COLO829 (cell line): Measurements from ENCODE around the gene HBB.
A peak's percentile ranks its signal among the peaks of the same experiment; 100 is the strongest.

Source experiments
- DNase-seq: peaks from one replicate; pipeline ENCODE4 v3.0.0; 2012; ENCODE audit warnings: low spot score

HBB gene

DNA sequence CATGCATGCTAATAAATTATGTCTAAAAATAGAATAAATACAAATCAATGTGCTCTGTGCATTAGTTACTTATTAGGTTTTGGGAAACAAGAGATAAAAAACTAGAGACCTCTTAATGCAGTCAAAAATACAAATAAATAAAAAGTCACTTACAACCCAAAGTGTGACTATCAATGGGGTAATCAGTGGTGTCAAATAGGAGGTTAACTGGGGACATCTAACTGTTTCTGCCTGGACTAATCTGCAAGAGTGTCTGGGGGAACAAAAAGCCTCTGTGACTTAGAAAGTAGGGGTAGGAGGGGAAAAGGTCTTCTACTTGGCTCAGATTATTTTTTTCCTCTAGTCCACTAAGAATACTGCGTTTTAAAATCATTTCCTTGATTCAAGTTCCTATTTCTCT is 810 bp upstream of the HBB start:
- DNase-seq, result no peak

DNA sequence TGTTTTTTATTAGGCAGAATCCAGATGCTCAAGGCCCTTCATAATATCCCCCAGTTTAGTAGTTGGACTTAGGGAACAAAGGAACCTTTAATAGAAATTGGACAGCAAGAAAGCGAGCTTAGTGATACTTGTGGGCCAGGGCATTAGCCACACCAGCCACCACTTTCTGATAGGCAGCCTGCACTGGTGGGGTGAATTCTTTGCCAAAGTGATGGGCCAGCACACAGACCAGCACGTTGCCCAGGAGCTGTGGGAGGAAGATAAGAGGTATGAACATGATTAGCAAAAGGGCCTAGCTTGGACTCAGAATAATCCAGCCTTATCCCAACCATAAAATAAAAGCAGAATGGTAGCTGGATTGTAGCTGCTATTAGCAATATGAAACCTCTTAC is 1.4 kb downstream of the HBB start:
- no peak for DNase-seq

DNA sequence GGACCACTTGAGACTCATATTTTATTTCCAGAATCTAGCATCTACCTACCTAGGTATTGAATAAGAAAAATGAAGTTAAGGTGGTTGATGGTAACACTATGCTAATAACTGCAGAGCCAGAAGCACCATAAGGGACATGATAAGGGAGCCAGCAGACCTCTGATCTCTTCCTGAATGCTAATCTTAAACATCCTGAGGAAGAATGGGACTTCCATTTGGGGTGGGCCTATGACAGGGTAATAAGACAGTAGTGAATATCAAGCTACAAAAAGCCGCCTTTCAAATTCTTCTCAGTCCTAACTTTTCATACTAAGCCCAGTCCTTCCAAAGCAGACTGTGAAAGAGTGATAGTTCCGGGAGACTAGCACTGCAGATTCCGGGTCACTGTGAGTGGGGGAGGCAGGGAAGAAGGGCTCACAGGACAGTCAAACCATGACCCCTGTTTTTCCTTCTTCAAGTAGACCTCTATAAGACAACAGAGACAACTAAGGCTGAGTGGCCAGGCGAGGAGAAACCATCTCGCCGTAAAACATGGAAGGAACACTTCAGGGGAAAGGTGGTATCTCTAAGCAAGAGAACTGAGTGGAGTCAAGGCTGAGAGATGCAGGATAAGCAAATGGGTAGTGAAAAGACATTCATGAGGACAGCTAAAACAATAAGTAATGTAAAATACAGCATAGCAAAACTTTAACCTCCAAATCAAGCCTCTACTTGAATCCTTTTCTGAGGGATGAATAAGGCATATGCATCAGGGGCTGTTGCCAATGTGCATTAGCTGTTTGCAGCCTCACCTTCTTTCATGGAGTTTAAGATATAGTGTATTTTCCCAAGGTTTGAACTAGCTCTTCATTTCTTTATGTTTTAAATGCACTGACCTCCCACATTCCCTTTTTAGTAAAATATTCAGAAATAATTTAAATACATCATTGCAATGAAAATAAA is 2.1 kb downstream of the HBB start:
- DNase-seq, result no peak

DNA sequence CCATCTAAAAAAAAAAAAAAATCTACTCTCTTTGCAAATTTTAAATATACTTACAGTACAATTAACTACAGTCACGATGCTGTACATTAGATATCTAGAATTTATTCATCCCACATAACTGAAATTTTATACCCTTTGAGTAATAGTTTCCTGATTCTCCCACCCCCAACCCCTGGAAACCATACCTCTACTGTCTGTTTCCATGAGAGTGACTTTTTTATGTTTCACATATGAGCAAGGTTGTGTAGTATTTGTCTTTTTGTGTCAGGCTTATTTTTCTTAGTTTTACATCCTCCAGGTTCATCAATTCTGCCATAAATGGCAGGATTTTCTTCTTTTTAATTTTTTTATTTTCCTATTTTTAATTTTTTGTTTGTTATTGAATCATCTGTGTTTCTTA is 3.2 kb downstream of the HBB start:
- DNase-seq, result no peak

DNA sequence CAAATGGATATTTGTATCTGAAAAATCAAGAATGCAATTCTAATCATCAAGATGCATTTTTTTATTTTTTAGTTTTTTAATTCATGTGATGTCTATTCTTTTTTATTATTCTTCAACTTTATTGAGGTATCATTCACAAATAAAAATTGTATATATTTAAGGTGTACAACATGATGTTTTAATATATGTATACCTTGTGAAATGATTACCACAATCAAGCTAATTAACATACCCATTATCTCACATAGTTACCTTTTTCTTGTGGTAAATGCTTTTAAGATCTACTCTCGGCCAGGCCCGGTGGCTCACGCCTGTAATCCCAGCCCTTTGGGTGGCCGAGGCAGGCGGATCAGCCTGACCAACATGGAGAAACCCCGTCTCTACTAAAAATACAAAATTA is 3.7 kb downstream of the HBB start:
- DNase-seq, result no peak

DNA sequence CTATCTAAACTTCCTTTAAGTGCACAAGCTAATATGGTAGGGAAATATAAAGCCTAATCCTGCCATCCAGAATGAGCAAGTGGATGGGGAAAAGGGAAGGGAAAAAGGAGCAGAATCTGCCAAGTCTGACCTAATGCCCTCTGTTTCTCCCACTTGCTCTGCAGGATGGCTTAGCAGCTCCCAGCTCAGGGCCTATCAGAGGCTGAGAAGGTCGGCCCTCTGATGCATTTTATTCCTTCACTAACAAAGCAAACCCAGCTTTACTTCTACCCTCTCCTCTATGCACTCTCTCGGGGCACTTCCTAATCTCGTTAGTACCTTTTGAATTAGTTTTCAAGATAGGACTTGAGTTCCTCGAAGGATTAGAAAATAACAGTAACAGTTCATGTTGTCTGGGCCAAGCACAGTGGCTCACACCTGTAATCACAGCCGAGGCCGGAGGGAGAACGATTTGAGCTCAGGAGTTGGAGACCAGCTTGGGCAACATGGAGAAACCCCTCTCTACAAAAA is 16.4 kb downstream of the HBB start:
- no peak for DNase-seq

DNA sequence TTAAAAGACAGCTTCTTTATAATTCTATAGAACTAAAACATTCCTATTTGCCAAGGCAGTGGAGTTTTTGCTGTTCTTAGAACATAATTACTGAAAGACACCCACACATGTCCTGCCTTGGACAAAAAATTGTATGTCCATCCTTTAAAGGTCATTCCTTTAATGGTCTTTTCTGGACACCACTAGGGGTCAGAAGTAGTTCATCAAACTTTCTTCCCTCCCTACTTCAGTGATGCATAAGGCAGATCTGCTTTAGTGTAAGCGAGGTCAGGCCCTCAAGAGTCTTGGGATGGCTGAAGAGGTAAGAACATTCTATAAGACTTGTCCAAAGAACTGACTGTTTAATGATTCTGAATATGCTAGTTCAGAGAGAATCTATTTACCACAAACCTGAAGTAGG is 22.1 kb downstream of the HBB start:
- DNase-seq, result peak; percentile 63

DNA sequence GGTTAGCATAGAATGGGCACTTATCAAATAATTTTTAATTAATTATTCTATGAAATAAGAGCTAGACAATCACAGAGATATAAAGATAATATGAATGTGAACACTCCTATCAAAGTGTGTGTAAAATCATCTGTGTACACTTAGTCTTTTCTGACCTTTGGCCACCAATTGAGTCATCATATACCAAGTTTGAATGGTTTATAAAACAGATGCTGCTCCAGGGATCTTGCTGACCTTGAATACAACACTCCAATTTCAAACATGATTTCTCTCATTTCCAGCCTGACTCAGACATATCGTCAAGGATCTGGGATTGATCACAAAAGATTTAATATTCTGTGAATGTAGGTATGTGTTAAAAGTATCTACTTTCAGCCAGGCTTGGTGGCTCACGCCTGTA is 23.5 kb downstream of the HBB start:
- DNase-seq, result no peak

DNA sequence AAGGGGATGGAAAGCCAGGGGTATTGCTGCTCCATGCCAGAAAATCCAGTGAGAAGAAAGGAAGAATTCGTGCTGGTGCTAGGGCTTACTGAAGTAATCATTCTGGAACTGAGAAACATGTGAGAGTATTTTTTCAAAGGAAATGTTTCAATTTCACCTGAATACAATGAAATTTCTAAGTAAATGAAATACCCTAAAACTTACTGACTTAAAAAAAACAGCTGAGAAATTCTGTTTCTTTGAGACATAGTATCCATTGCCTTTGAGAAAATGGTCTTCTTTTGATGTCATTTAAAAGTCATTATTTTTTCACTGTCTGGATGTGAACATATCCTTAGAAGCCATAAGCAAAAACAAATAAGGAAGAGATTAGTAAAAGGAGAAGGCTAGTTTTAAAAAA is 26.3 kb downstream of the HBB start, which contains the start of gene OR51V1:
TSS of gene OR51V1 (minus strand) at position 101 of the 400 bp plus-strand sequence. CDS start at position 101, 0 bp downstream.
- DNase-seq, result no peak

DNA sequence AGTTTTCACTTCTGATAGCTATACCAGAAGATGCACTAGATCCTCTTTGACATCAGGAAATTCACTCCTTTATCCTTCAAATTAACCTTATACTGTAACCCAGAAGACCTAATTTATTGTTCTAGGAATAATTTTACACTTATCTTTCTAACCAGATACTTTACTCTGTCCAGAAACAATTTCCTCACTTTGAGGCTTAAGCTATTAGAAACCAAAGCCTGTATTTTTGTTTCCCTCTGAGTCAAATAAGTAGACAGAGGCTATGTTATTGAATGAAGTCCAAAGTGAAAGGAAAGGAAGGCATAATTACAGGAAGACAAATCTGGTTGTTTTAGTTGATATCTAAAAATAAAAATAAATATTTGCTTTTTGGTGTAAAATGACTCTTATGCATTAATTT is 28.6 kb downstream of the HBB start:
- no peak for DNase-seq

DNA sequence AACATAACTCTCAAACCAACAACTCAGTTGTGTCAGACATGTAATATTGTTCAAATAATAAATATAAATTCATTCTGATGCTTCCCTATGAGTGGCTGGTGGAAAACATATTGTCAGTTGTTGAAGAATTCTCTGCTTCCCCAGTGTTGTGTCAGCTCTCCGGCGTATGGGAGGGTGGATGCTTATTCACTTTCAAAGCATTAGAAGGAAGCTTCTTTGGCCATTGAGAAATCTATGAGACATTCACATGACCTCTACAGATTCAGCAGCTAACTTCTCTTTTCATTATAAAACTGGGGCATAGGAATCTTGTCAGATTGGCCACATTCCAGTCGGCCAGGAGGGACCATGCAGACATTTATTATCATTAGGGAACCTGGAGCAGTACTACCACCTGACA is 29.3 kb downstream of the HBB start:
- no peak for DNase-seq

DNA sequence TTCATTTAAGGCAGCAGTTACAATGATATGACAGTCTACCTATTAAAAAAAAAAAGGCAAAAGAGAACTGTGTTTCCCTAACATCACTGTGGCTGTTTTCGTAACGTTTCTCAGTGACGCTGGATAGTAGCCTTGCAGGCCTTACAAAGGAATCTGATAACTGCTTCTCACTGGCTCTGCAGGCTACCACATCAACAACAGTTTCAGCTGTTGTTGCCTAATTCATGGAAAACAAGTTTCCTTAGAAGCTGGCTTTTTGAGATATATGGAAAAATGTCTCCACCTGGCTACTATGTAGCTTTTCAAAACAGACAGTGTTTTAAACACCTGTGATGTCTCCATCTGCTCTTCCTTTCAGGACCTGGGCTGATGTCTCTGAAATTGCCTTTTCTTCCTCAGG is 30.1 kb downstream of the HBB start:
- no peak for DNase-seq

DNA sequence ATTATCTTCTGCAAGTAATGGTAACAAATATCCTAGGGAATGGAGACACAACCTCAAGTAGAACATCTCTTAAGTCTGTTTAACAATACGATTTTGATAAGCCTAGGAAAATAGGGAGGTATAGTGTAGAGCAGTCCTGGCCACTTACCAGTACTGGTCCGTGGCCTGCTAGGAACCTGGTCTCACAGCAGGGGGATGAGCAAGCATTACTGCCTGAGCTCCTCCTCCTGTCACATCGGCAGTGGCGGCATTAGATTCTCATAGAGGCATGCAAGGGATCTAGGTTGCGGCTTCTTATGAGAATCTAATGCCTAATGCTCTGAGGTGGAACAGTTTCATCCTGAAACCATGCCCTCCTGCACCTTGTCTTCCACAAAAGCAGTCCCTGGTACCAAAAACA is 30.8 kb downstream of the HBB start:
- no peak for DNase-seq

DNA sequence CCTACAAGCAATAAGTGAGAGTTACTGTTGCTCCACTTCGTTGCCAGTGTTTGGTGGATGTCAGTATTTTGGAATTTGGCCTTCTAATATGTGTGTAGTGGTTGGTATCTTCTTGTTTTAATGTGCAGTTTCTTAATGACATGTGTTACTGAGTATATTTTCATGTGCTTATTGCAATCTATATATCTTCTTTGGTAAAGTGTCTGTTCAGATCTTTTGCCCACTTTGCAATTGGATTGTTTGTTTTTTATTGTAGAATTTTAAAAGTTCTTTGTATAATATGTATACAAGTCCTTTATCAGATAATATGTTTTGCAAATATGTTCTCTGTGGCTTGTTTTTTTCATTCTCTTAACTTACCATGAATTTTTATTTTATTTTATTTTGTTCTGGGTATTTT is 34.1 kb downstream of the HBB start:
- DNase-seq, result no peak

DNA sequence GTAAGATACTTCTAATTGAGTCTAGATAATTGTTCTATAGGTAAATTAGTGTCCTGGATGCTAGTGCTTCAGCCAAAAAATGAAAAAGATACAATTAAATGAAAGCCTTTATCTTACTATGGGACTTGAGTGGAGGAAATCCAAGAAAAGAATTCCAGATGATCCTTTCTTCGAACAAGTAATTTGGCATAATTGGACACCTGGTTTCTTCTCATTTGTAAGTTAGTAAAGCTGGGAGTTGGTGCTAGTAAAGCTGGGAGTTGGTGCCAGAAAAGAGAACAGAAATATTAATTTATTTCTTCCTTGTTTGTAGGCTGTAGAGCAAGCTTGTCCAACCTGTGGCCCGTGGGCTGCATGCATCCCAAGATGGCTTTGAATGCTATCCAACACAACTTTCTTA is 38.7 kb downstream of the HBB start:
- DNase-seq, result no peak

DNA sequence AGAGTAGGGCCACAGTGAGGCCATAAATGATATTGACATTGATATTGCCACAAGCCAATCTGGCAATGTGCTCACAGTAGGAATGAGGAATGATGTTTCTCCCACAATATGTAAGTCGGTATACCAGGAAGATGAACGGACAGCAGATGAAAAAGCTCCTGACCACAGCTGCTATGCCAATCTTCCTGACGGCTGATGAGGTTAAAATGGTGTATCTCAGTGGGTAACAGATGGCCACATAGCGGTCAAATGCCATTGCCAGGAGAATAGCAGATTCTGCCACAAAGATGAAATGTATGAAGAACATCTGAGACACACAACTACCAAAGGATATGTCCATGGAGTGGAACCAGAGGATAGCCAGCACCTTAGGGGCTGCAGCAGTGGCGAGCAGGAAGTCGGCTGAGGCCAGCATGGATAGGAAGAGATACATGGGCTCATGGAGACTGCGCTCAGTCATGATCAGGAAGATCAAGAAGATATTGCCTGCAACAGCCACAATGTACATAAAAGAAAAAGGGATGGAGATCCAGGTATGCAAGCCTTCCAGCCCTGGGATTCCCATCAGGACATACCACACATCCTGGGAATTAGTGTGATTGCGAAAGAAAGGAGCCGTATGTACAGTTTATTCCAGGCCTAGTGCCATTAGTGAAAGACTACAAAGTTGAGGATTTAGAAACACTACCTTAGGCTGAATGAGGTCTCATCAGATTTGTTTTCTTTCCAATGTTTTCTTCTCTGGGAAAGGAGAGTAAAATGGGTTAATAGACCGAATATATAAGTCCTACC is 48.6 kb downstream of the HBB start:
- no peak for DNase-seq
